CD14-positive monocyte (primary cell): ENCODE measurements around the gene TRAPPC10. TPM values are rescaled to one million over a fixed set of nuclear protein-coding genes. Genes with fewer than 3 reads are reported as not detected.

Experiments
- DNase-seq, 3 donors: peaks; one replicate each; pipeline ENCODE4 v3.0.0-alpha.2; 2011 to 2022
- H2AFZ ChIP-seq: 2 replicates; pipeline ENCODE4 v1.6.0; 2012; ENCODE audit warnings: mild to moderate bottlenecking, low read depth, low read length, inconsistent platforms; ENCODE audit not compliant: insufficient read depth, poor library complexity, severe bottlenecking
- H3K27ac ChIP-seq, 2 donors: 1 replicate in 1 of 2; 2 replicates in 1 of 2; pipeline ENCODE4 v1.5.1; 2012 to 2013; ENCODE audit warnings: low read length in 2 of 2, control low read depth in 1 of 2, inconsistent platforms in 1 of 2, low read depth in 1 of 2, mild to moderate bottlenecking in 1 of 2
- H3K27me3 ChIP-seq, 2 donors: one replicate each; pipeline versions ENCODE4 v1.6.0 to v1.6.1; 2011 to 2013; ENCODE audit warnings: low read length in 2 of 2; ENCODE audit not compliant: control insufficient read depth in 2 of 2, insufficient read depth in 2 of 2
- H3K36me3 ChIP-seq, 2 donors: replicated peaks in 1 of 2; 1 replicate in 1 of 2; 2 replicates in 1 of 2; pipeline versions ENCODE4 v1.5.1 to v1.6.1; 2012 to 2013; ENCODE audit warnings: low read length in 2 of 2, control low read depth in 1 of 2, inconsistent platforms in 1 of 2, mild to moderate bottlenecking in 1 of 2; ENCODE audit not compliant: insufficient read depth in 2 of 2, control insufficient read depth in 1 of 2
- H3K4me1 ChIP-seq, 2 donors: 1 replicate in 1 of 2; 2 replicates in 1 of 2; pipeline versions ENCODE4 v1.5.1 to v1.6.1; 2012 to 2013; ENCODE audit warnings: low read length in 2 of 2, control low read depth in 1 of 2, inconsistent platforms in 1 of 2, mild to moderate bottlenecking in 1 of 2, moderate library complexity in 1 of 2; ENCODE audit not compliant: insufficient read depth in 2 of 2, control insufficient read depth in 1 of 2
- H3K4me2 ChIP-seq: replicated peaks from 2 replicates; pipeline ENCODE3; 2012; ENCODE audit warnings: low read length, moderate library complexity, mild to moderate bottlenecking; ENCODE audit not compliant: poor library complexity, severe bottlenecking; ENCODE audit errors: extremely low read depth
- H3K4me3 ChIP-seq, 3 experiments: fragments of 200-600 bp in 1 of 3; sonication (generic) in 1 of 3; replicated peaks in 1 of 3; 1 replicate in 2 of 3; 2 replicates in 1 of 3; pipeline ENCODE4 v1.5.1; 2011 to 2013; ENCODE audit warnings: low read length in 3 of 3, mild to moderate bottlenecking in 3 of 3, control low read depth in 2 of 3, low read depth in 2 of 3, inconsistent platforms in 1 of 3, moderate library complexity in 1 of 3
- H3K79me2 ChIP-seq: 2 replicates; pipeline ENCODE4 v1.6.0; 2012; ENCODE audit warnings: mild to moderate bottlenecking, control low read depth, inconsistent platforms, low read length, moderate library complexity; ENCODE audit not compliant: insufficient read depth
- H3K9ac ChIP-seq: 2 replicates; pipeline ENCODE4 v1.6.0; 2017; ENCODE audit warnings: low read length, mild to moderate bottlenecking; ENCODE audit not compliant: insufficient read depth, poor library complexity, severe bottlenecking
- H3K9me3 ChIP-seq, 2 donors: replicated peaks in 1 of 2; 1 replicate in 1 of 2; 2 replicates in 1 of 2; pipeline versions ENCODE4 v1.5.1 to v1.6.1; 2012 to 2013; ENCODE audit warnings: low read length in 2 of 2, control low read depth in 1 of 2; ENCODE audit not compliant: control insufficient read depth in 1 of 2, insufficient read depth in 1 of 2
- H4K20me1 ChIP-seq: 2 replicates; pipeline ENCODE4 v1.6.0; 2012; ENCODE audit warnings: mild to moderate bottlenecking, low read length, control low read depth, moderate library complexity; ENCODE audit not compliant: insufficient read depth
- H3K27ac Mint-ChIP-seq, 7 donors: one replicate each; pipeline ENCODE4 v1.8.0; 2020; ENCODE audit warnings: mild to moderate bottlenecking in 7 of 7, mixed read lengths in 7 of 7, moderate library complexity in 6 of 7, inconsistent platforms in 2 of 7
- H3K27me3 Mint-ChIP-seq, 3 donors: one replicate each; pipeline ENCODE4 v1.8.0; 2021 to 2022; ENCODE audit warnings: low read depth in 3 of 3, mild to moderate bottlenecking in 3 of 3, mixed read lengths in 3 of 3, moderate library complexity in 3 of 3, inconsistent platforms in 1 of 3
- H3K36me3 Mint-ChIP-seq, 2 donors: one replicate each; pipeline ENCODE4 v1.8.0; 2020; ENCODE audit warnings: mixed read lengths in 2 of 2, inconsistent platforms in 1 of 2, mild to moderate bottlenecking in 1 of 2
- H3K4me1 Mint-ChIP-seq: one replicate; pipeline ENCODE4 v1.8.0; 2020; ENCODE audit warnings: mild to moderate bottlenecking, mixed read lengths
- H3K4me3 Mint-ChIP-seq, 2 donors: one replicate each; pipeline ENCODE4 v1.8.0; 2020; ENCODE audit warnings: mild to moderate bottlenecking in 2 of 2, mixed read lengths in 2 of 2, moderate library complexity in 1 of 2
- H3K9me3 Mint-ChIP-seq, 7 donors: one replicate each; pipeline ENCODE4 v1.8.0; 2020 to 2022; ENCODE audit warnings: mixed read lengths in 7 of 7, mild to moderate bottlenecking in 6 of 7, moderate library complexity in 6 of 7, inconsistent platforms in 2 of 7
- CTCF ChIP-seq: fragments of 200-600 bp; IDR thresholded peaks from one replicate; pipeline ENCODE4 v1.8.0; 2022; ENCODE audit warnings: antibody characterized with exemption, mild to moderate bottlenecking
- WGBS: methylation state at CpG from one replicate; pipeline ENCODE4 v1.1.5; 2013; ENCODE audit warnings: missing lambda C conversion rate; ENCODE audit not compliant: insufficient coverage; 5-methylcytosine and 5-hydroxymethylcytosine counted together
- intact Hi-C, 2 donors: fragments of 100-400 bp; cut with micrococcal nuclease; formaldehyde crosslinking; loops; one replicate each; pipeline versions ENCODE4 v1.15.0 to v1.15.1; 2023
- polyA plus RNA-seq, 3 donors: library from polyadenylated mRNA; depleted of rRNA in 1 of 3; unstranded in 2 of 3; stranded (reverse) in 1 of 3; fragments of 300-500 nt in 2 of 3; fragments of >200 nt in 1 of 3; fragmentation: Illumina TruSeq in 2 of 3; gene quantifications; 1 replicate in 2 of 3; 2 replicates in 1 of 3; pipeline ENCODE4 v1.2.3, GENCODE V29; 2012 to 2021

TRAPPC10 gene
- polyA plus RNA-seq, 3 donors: 5.9 to 40.6 (median 8.6) TPM

DNA sequence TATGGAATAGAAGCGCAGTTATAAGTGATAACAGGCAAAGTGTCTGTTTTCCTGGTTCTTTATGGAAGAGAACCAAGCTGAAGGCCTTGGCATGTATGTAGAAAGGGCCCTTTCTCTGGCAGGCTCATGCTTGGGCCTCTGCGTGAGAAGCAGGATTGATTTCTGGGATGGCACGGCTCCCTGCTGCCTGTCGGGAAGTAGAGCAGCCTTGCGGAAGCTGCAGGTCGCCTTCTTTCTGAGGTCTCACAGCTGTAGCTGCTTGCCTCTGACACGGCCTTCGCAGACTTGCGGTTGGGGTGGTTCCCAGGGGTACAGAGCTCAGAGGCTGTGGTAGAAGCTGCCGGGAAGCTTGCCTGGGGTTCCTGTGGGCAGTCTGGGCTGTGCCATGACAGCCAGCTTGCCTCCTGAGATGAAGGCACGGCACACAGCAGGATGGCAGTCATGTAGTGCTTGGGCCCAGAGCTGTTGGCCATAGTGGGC, 39.4 kb downstream of the TRAPPC10 start:
- Mint-ChIP-seq H3K27me3 (peaks cover 0 to 1% (median 1%) of the 10 kb centered on the region in 3 donors), H3K9me3 (peaks cover 0 to 2% (median 0%) of the 10 kb centered on the region in 7 donors), H3K27ac (peak overlapping the region in 2 of 7 donors; percentile 25 to 30), H3K4me3 (no peak overlapping the region), H3K36me3 (peaks cover 73 to 83% of the 10 kb centered on the region in 2 donors), H3K4me1 (no peaks in the 10 kb centered on the region)
- Histone ChIP-seq H3K27me3 (no peaks in the 10 kb centered on the region), H3K9ac (no peak overlapping the region), H3K4me1 (no peaks in the 10 kb centered on the region), H3K27ac (peak overlapping the region in 1 of 2 donors; percentile 3), H3K4me3 (no peak overlapping the region), H3K4me2 (no peak overlapping the region), H2AFZ (no peak overlapping the region), H3K36me3 (peaks cover 73 to 98% of the 10 kb centered on the region in 2 donors), H4K20me1 (peaks cover 97% of the 10 kb centered on the region), H3K9me3 (no peaks in the 10 kb centered on the region), H3K79me2 (peaks cover 68% of the 10 kb centered on the region)
- DNase-seq: no peak
- WGBS: 96% methylated on average over 11 of the region's 11 CpGs
- intact Hi-C loops: no loop called here
- no peak for TF ChIP-seq CTCF

GRCh38 chr21:44052071-44052829, 40.1 kb downstream of the TRAPPC10 start:
- H3K36me3 Mint-ChIP-seq: peaks cover 74 to 83% of the 10 kb centered on the region in 2 donors
- WGBS: 91% methylated on average over 11 of the region's 14 CpGs
- intact Hi-C loops: no loop called here
- Histone ChIP-seq H3K4me1 (no peaks in the 10 kb centered on the region), H3K4me2 (no peak overlapping the region), H4K20me1 (peaks cover 89% of the 10 kb centered on the region), H3K79me2 (peaks cover 61% of the 10 kb centered on the region), H3K9ac (no peak overlapping the region), H3K36me3 (peaks cover 73 to 98% of the 10 kb centered on the region in 2 donors), H3K27me3 (no peaks in the 10 kb centered on the region), H3K4me3 (no peak overlapping the region), H3K27ac (peak overlapping the region in 1 of 2 donors; percentile 3), H3K9me3 (no peaks in the 10 kb centered on the region), H2AFZ (no peak overlapping the region)
- no peak for TF ChIP-seq CTCF
- peaks cover 0 to 2% (median 0%) of the 10 kb centered on the region in 7 donors for H3K9me3 Mint-ChIP-seq
- peak overlapping the region in 1 of 7 donors; percentile 26 for H3K27ac Mint-ChIP-seq
- DNase-seq: no peak
- no peaks in the 10 kb centered on the region for H3K4me1 Mint-ChIP-seq
- no peak overlapping the region for H3K4me3 Mint-ChIP-seq
- H3K27me3 Mint-ChIP-seq: peaks cover 0 to 1% (median 1%) of the 10 kb centered on the region in 3 donors
